ENCODE data around the gene RIMBP2. TPM values are rescaled to one million over a fixed set of nuclear protein-coding genes. Genes with fewer than 3 reads are reported as not detected.

RIMBP2 gene
- total RNA-seq, 1 experiment from 2014 or later: 0.95 TPM

GRCh38 chr12:130441771-130442760 is 274.0 kb downstream of the RIMBP2 start:
- Histone ChIP-seq H3K36me3 (ENCODE audit: insufficient read depth, low read length, poor library complexity, severe bottlenecking) (no peaks in the 10 kb centered on the region), H3K27ac (ENCODE audit: low read depth, low read length, poor library complexity, severe bottlenecking) (no peak overlapping the region), H3K27me3 (replicated peaks; ENCODE audit: insufficient read depth, low read depth, low read length, poor library complexity) (no peaks in the 10 kb centered on the region), H3K4me1 (ENCODE audit: insufficient read depth, low read length, poor library complexity, severe bottlenecking) (no peaks in the 10 kb centered on the region), H3K9me3 (ENCODE audit: low read depth, low read length, poor library complexity, severe bottlenecking) (no peaks in the 10 kb centered on the region), H3K4me3 (ENCODE audit: low read depth, low read length, poor library complexity, severe bottlenecking) (no peak overlapping the region)
- intact Hi-C loops (cut with micrococcal nuclease; ENCODE audit: unreplicated experiment): no loop called here
- POLR2A ChIA-PET (ENCODE audit: low non-redundant PET): no interaction called here
- DNase-seq (ENCODE audit: low spot score): no peak
- TF ChIP-seq CTCF (conservative IDR thresholded peaks at IDR 0.05; ENCODE audit: low read depth, low read length) (no peak), EZH2 (IDR thresholded peaks at IDR 0.05; ENCODE audit: borderline replicate concordance, low read depth, low read length, poor library complexity, severe bottlenecking) (no peak)
- CTCF ChIA-PET: no interaction called here
- BruUV-seq (replicated peaks): no TSS peak

GRCh38 chr12:130440411-130441080 is 275.6 kb downstream of the RIMBP2 start:
- TF ChIP-seq CTCF (conservative IDR thresholded peaks at IDR 0.05; ENCODE audit: low read depth, low read length) (no peak), EZH2 (IDR thresholded peaks at IDR 0.05; ENCODE audit: borderline replicate concordance, low read depth, low read length, poor library complexity, severe bottlenecking) (no peak)
- BruUV-seq (replicated peaks): no TSS peak
- CTCF ChIA-PET: no interaction called here
- no peak overlapping the region for H3K27ac ChIP-seq (ENCODE audit: low read depth, low read length, poor library complexity, severe bottlenecking)
- intact Hi-C loops (cut with micrococcal nuclease; ENCODE audit: unreplicated experiment): no loop called here
- no peak overlapping the region for H3K4me3 ChIP-seq (ENCODE audit: low read depth, low read length, poor library complexity, severe bottlenecking)
- no peak for DNase-seq (ENCODE audit: low spot score)
- H3K36me3 ChIP-seq (ENCODE audit: insufficient read depth, low read length, poor library complexity, severe bottlenecking): no peaks in the 10 kb centered on the region
- H3K4me1 ChIP-seq (ENCODE audit: insufficient read depth, low read length, poor library complexity, severe bottlenecking): no peaks in the 10 kb centered on the region
- H3K9me3 ChIP-seq (ENCODE audit: low read depth, low read length, poor library complexity, severe bottlenecking): no peaks in the 10 kb centered on the region
- H3K27me3 ChIP-seq (replicated peaks; ENCODE audit: insufficient read depth, low read depth, low read length, poor library complexity): no peaks in the 10 kb centered on the region
- POLR2A ChIA-PET (ENCODE audit: low non-redundant PET): no interaction called here

- ChIA-PET POLR2A (ENCODE audit: low non-redundant PET) (no interaction called here), CTCF (no interaction called here)
- intact Hi-C loops (cut with micrococcal nuclease; ENCODE audit: unreplicated experiment): no loop called here
- DNase-seq (ENCODE audit: low spot score): no peak
- H3K27ac ChIP-seq (ENCODE audit: low read depth, low read length, poor library complexity, severe bottlenecking): no peak overlapping the region
- no peaks in the 10 kb centered on the region for H3K4me1 ChIP-seq (ENCODE audit: insufficient read depth, low read length, poor library complexity, severe bottlenecking)
- BruUV-seq (replicated peaks): no TSS peak
- no peak for TF ChIP-seq EZH2 (IDR thresholded peaks at IDR 0.05; ENCODE audit: borderline replicate concordance, low read depth, low read length, poor library complexity, severe bottlenecking)
- no peak for TF ChIP-seq CTCF (conservative IDR thresholded peaks at IDR 0.05; ENCODE audit: low read depth, low read length)
- H3K4me3 ChIP-seq (ENCODE audit: low read depth, low read length, poor library complexity, severe bottlenecking): no peak overlapping the region
- no peaks in the 10 kb centered on the region for H3K9me3 ChIP-seq (ENCODE audit: low read depth, low read length, poor library complexity, severe bottlenecking)
- H3K36me3 ChIP-seq (ENCODE audit: insufficient read depth, low read length, poor library complexity, severe bottlenecking): no peaks in the 10 kb centered on the region
- no peaks in the 10 kb centered on the region for H3K27me3 ChIP-seq (replicated peaks; ENCODE audit: insufficient read depth, low read depth, low read length, poor library complexity)
These were observed 276.8 kb downstream of the RIMBP2 start for GRCh38 chr12:130439250-130439649.
